Fibroblast of lung (primary cell): ENCODE data around the gene NKD1.

Experiments used
- EZH2 ChIP-seq: IDR thresholded peaks from 2 replicates; pipeline ENCODE4 v1.5.1; 2012; ENCODE audit warnings: low read length, control low read depth, mild to moderate bottlenecking; ENCODE audit errors: missing control alignments
- TF ChIP-seq, protein P1 (sequence below), 2 donors: IDR thresholded peaks in 1 of 2; conservative IDR thresholded peaks in 1 of 2; 1 replicate in 1 of 2; 2 replicates in 1 of 2; pipeline ENCODE4 v1.5.1; 2011 to 2012; ENCODE audit warnings: low read length in 2 of 2, control low read depth in 1 of 2, inconsistent platforms in 1 of 2, low read depth in 1 of 2, mild to moderate bottlenecking in 1 of 2

DNA sequence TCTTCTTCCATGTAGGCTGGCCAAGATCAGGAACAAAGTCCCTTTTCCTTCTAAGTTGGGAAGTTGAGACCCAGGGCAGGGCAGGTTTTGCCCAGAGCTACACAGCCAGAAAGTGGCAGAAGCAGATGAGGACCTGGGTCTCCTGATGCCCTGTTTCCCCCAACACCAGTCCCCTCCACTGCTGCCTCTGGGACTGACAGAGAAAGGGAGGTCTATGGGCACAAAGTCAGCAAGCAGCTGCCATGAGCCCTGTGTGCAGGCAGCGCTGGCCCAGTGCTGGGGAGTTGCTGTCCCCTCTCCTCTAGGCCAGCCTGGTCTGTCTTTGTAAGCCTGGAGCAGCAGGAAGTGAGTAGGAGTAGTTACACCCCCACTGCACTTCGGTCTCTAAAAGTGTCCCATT is 46.9 kb upstream of the NKD1 start:
- TF ChIP-seq, protein P1, sequence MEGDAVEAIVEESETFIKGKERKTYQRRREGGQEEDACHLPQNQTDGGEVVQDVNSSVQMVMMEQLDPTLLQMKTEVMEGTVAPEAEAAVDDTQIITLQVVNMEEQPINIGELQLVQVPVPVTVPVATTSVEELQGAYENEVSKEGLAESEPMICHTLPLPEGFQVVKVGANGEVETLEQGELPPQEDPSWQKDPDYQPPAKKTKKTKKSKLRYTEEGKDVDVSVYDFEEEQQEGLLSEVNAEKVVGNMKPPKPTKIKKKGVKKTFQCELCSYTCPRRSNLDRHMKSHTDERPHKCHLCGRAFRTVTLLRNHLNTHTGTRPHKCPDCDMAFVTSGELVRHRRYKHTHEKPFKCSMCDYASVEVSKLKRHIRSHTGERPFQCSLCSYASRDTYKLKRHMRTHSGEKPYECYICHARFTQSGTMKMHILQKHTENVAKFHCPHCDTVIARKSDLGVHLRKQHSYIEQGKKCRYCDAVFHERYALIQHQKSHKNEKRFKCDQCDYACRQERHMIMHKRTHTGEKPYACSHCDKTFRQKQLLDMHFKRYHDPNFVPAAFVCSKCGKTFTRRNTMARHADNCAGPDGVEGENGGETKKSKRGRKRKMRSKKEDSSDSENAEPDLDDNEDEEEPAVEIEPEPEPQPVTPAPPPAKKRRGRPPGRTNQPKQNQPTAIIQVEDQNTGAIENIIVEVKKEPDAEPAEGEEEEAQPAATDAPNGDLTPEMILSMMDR (conservative IDR thresholded peaks at IDR 0.05 in 1 of 2, IDR thresholded peaks at IDR 0.05 in 1 of 2; ENCODE audit: low read depth in 1 of 2, low read length in 2 of 2) = no peak
- TF ChIP-seq EZH2 = no peak
